Trophoblast cell (in vitro differentiated cells and primary cell): ENCODE data around the gene DENND1A.
A peak's percentile ranks its signal among the peaks of the same experiment; 100 is the strongest.

Experiments
- DNase-seq, 2 donors: peaks; one replicate each; pipeline ENCODE4 v3.0.0-alpha.2; 2016
- H2AFZ ChIP-seq: 2 replicates; pipeline ENCODE4 v1.6.1; 2013; ENCODE audit warnings: low read length, moderate library complexity, mild to moderate bottlenecking; ENCODE audit not compliant: insufficient read depth, poor library complexity
- H2AK5ac ChIP-seq: 2 replicates; pipeline ENCODE4 v1.6.1; 2013; ENCODE audit warnings: mild to moderate bottlenecking, low read length
- H2BK120ac ChIP-seq: 2 replicates; pipeline ENCODE4 v1.6.1; 2013; ENCODE audit warnings: low read length, mild to moderate bottlenecking, moderate library complexity; ENCODE audit not compliant: insufficient read depth, poor library complexity
- H2BK12ac ChIP-seq: 2 replicates; pipeline ENCODE4 v1.6.1; 2013; ENCODE audit warnings: mild to moderate bottlenecking, low read length, moderate library complexity
- H2BK5ac ChIP-seq: 2 replicates; pipeline ENCODE4 v1.6.1; 2013; ENCODE audit warnings: low read length, low read depth, moderate library complexity, mild to moderate bottlenecking; ENCODE audit not compliant: poor library complexity
- H3K14ac ChIP-seq: 2 replicates; pipeline ENCODE4 v1.6.1; 2013; ENCODE audit warnings: mild to moderate bottlenecking, low read length
- H3K18ac ChIP-seq: 2 replicates; pipeline ENCODE4 v1.6.1; 2013; ENCODE audit warnings: mild to moderate bottlenecking, low read length
- H3K23ac ChIP-seq: 2 replicates; pipeline ENCODE4 v1.6.1; 2013; ENCODE audit warnings: low read length
- H3K27ac ChIP-seq: 2 replicates; pipeline ENCODE4 v1.5.1; 2013; ENCODE audit warnings: low read depth, mild to moderate bottlenecking, inconsistent platforms, low read length, moderate library complexity
- H3K27me3 ChIP-seq: 2 replicates; pipeline ENCODE4 v1.6.1; 2013; ENCODE audit warnings: inconsistent platforms, mild to moderate bottlenecking, low read length, moderate library complexity; ENCODE audit not compliant: insufficient read depth
- H3K36me3 ChIP-seq, 2 experiments: 1 replicate in 1 of 2; 2 replicates in 1 of 2; pipeline ENCODE4 v1.6.1; 2013; ENCODE audit warnings: low read length in 2 of 2, mild to moderate bottlenecking in 2 of 2, moderate library complexity in 1 of 2; ENCODE audit not compliant: insufficient read depth in 2 of 2, control insufficient read depth in 1 of 2
- H3K4ac ChIP-seq: 2 replicates; pipeline ENCODE4 v1.6.1; 2013; ENCODE audit warnings: low read depth, mild to moderate bottlenecking, low read length, moderate library complexity
- H3K4me1 ChIP-seq, 2 experiments: 1 replicate in 1 of 2; 2 replicates in 1 of 2; pipeline ENCODE4 v1.6.1; 2013; ENCODE audit warnings: low read length in 2 of 2, mild to moderate bottlenecking in 2 of 2, moderate library complexity in 1 of 2; ENCODE audit not compliant: insufficient read depth in 2 of 2, control insufficient read depth in 1 of 2
- H3K4me2 ChIP-seq: 2 replicates; pipeline ENCODE4 v1.6.1; 2013; ENCODE audit warnings: inconsistent platforms, mild to moderate bottlenecking, low read length, moderate library complexity
- H3K4me3 ChIP-seq: 2 replicates; pipeline ENCODE4 v1.5.1; 2013; ENCODE audit warnings: mild to moderate bottlenecking, low read depth, low read length, inconsistent platforms
- H3K79me1 ChIP-seq: one replicate; pipeline ENCODE4 v1.6.1; 2013; ENCODE audit warnings: low read length
- H3K79me2 ChIP-seq: 2 replicates; pipeline ENCODE4 v1.6.1; 2013; ENCODE audit warnings: low read length, mild to moderate bottlenecking; ENCODE audit not compliant: control insufficient read depth, insufficient read depth, poor library complexity
- H3K9ac ChIP-seq: 2 replicates; pipeline ENCODE4 v1.6.1; 2013; ENCODE audit warnings: mild to moderate bottlenecking, low read length
- H3K9me3 ChIP-seq: 2 replicates; pipeline ENCODE4 v1.6.1; 2013; ENCODE audit warnings: low read depth, mild to moderate bottlenecking, control low read depth, inconsistent platforms, low read length; ENCODE audit not compliant: insufficient read depth
- H4K12ac ChIP-seq: 2 replicates; pipeline ENCODE4 v1.6.1; 2013; ENCODE audit warnings: low read depth, mild to moderate bottlenecking, low read length, moderate library complexity
- H4K8ac ChIP-seq: 2 replicates; pipeline ENCODE4 v1.6.1; 2013; ENCODE audit warnings: low read depth, mild to moderate bottlenecking, low read length, moderate library complexity
- H4K91ac ChIP-seq: one replicate; pipeline ENCODE4 v1.6.1; 2013; ENCODE audit warnings: low read depth, mild to moderate bottlenecking, low read length, moderate library complexity
- WGBS: extraction: QIAGEN DNeasy Blood & Tissue Kit; methylation state at CpG from one replicate; pipeline ENCODE4 v1.1.7; 2013; ENCODE audit warnings: missing lambda C conversion rate; ENCODE audit not compliant: insufficient read length, insufficient coverage; ENCODE audit errors: extremely low coverage; 5-methylcytosine and 5-hydroxymethylcytosine counted together

The DENND1A gene

DNA sequence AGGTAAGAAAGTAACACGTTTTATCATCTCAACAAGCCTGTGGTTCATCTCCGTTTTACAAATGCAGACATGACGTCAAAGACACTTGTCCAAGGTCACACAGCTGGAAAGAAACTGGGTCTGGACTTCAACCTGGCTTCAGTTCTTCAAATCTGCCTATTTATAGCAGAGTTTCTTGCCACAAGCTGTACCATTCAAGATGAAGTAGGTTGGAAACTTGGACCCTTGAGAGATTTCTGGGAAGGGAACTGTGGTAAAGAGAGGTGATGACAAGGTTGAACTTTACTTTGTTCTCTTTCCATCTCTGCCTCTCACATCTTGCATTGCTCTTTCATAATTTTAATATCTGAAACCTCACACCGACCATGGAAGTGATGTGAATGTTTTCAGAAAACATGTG, 29.9 kb upstream of the DENND1A start:
- no peak overlapping the region for H2AFZ ChIP-seq
- no peak overlapping the region for H3K18ac ChIP-seq
- no peak for DNase-seq
- H3K79me1 ChIP-seq = no peaks in the 10 kb centered on the region
- no peak overlapping the region for H3K14ac ChIP-seq
- no peaks in the 10 kb centered on the region for H3K36me3 ChIP-seq
- H3K4me1 ChIP-seq = no peaks in the 10 kb centered on the region
- H3K9me3 ChIP-seq = no peaks in the 10 kb centered on the region
- H3K79me2 ChIP-seq = no peaks in the 10 kb centered on the region
- H3K27me3 ChIP-seq = no peaks in the 10 kb centered on the region
- no peak overlapping the region for H4K91ac ChIP-seq
- H2AK5ac ChIP-seq = no peak overlapping the region
- H3K27ac ChIP-seq = no peak overlapping the region
- H3K23ac ChIP-seq = no peak overlapping the region
- H2BK12ac ChIP-seq = no peak overlapping the region
- H4K12ac ChIP-seq = no peak overlapping the region
- H3K4me2 ChIP-seq = no peak overlapping the region
- H2BK120ac ChIP-seq = no peak overlapping the region
- H4K8ac ChIP-seq = no peak overlapping the region
- H3K9ac ChIP-seq = no peak overlapping the region
- no CpG with 5 or more reads among the region's 4 CpGs for whole genome bisulfite sequencing
- H2BK5ac ChIP-seq = no peak overlapping the region
- no peak overlapping the region for H3K4me3 ChIP-seq
- H3K4ac ChIP-seq = no peak overlapping the region

- Histone ChIP-seq H3K9ac (no peak overlapping the region), H2AK5ac (no peak overlapping the region), H2AFZ (no peak overlapping the region), H3K23ac (no peak overlapping the region), H3K4me1 (no peaks in the 10 kb centered on the region), H4K91ac (no peak overlapping the region), H2BK5ac (no peak overlapping the region), H2BK12ac (no peak overlapping the region), H2BK120ac (no peak overlapping the region), H3K79me2 (no peaks in the 10 kb centered on the region), H3K36me3 (no peaks in the 10 kb centered on the region), H3K14ac (no peak overlapping the region), H4K12ac (no peak overlapping the region), H3K18ac (no peak overlapping the region), H3K4ac (no peak overlapping the region), H3K79me1 (no peaks in the 10 kb centered on the region), H4K8ac (no peak overlapping the region), H3K9me3 (no peaks in the 10 kb centered on the region), H3K4me3 (no peak overlapping the region), H3K4me2 (no peak overlapping the region), H3K27ac (no peak overlapping the region), H3K27me3 (no peaks in the 10 kb centered on the region)
- WGBS = no CpG with 5 or more reads among the region's 2 CpGs
- no peak for DNase-seq
Measured at GRCh38 chr9:123957731-123958130, 27.8 kb upstream of the DENND1A start.

DNA sequence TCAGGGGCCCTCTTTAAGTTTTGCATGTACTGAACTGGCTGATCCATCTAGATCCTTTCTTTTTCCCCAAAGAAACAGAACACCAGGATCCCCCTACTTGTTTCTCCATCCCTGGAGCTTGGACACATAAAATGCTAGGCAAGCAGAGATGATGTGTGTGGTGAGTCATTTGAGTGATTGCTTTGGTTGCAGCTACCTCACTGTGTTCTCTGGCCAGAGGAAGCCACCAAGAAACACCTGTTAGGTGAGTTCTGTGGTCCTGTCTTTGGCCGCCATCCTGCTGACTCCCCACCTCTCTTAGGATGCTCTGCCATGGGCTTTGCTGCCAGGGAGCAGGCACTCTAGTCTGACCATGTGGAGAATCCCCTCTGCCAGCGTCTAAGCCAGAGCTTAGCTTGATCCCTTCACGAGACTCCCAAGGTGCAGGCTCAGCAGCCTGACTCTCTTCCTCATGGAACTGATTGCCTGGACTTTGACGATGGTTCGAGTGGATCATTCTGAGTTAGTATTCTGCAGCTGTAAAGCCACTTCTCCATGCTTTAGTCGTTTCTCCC, 27.3 kb upstream of the DENND1A start:
- no peak overlapping the region for H3K18ac ChIP-seq
- no peak overlapping the region for H3K27ac ChIP-seq
- H3K4me2 ChIP-seq = no peak overlapping the region
- H3K4ac ChIP-seq = no peak overlapping the region
- H2BK12ac ChIP-seq = no peak overlapping the region
- no peak overlapping the region for H4K8ac ChIP-seq
- no peaks in the 10 kb centered on the region for H3K9me3 ChIP-seq
- no peaks in the 10 kb centered on the region for H3K79me1 ChIP-seq
- no peak overlapping the region for H2BK5ac ChIP-seq
- no peak overlapping the region for H2BK120ac ChIP-seq
- no peak overlapping the region for H3K23ac ChIP-seq
- H3K27me3 ChIP-seq = no peaks in the 10 kb centered on the region
- no peak overlapping the region for H2AFZ ChIP-seq
- peak in 1 of 2 donors; percentile 10 for DNase-seq
- no peak overlapping the region for H2AK5ac ChIP-seq
- no peak overlapping the region for H3K14ac ChIP-seq
- H3K4me3 ChIP-seq = no peak overlapping the region
- no CpG with 5 or more reads among the region's 6 CpGs for WGBS
- no peaks in the 10 kb centered on the region for H3K36me3 ChIP-seq
- H4K91ac ChIP-seq = no peak overlapping the region
- no peak overlapping the region for H3K9ac ChIP-seq
- no peak overlapping the region for H4K12ac ChIP-seq
- no peaks in the 10 kb centered on the region for H3K79me2 ChIP-seq
- no peaks in the 10 kb centered on the region for H3K4me1 ChIP-seq

DNA sequence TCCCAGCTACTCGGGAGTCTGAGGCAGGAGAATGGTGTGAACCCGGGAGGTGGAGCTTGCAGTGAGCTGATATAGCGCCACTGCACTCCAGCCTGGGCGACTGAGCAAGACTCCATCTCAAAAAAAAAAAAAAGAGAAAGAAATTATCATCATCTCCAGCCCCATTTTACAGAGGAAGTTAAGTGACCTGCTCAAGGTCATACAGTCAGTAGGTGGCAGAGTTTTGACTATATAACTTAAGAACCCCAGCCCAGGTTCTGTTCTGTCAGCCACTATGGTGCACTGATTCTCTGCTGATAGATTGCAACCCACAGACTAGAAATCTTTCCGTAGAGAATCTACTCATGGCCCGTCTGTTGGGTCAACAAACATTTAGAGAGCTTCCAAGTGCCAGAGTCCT, 25.7 kb upstream of the DENND1A start:
- Histone ChIP-seq H3K27me3 (no peaks in the 10 kb centered on the region), H3K4me3 (no peak overlapping the region), H3K4me2 (no peak overlapping the region), H3K9me3 (no peaks in the 10 kb centered on the region), H2AFZ (no peak overlapping the region), H3K79me1 (no peaks in the 10 kb centered on the region), H3K36me3 (no peaks in the 10 kb centered on the region), H3K79me2 (no peaks in the 10 kb centered on the region), H4K12ac (no peak overlapping the region), H3K18ac (no peak overlapping the region), H2BK120ac (no peak overlapping the region), H2BK5ac (no peak overlapping the region), H3K14ac (no peak overlapping the region), H3K23ac (no peak overlapping the region), H4K91ac (no peak overlapping the region), H3K27ac (no peak overlapping the region), H2BK12ac (no peak overlapping the region), H3K4ac (no peak overlapping the region), H3K4me1 (no peaks in the 10 kb centered on the region), H2AK5ac (no peak overlapping the region), H4K8ac (no peak overlapping the region), H3K9ac (no peak overlapping the region)
- WGBS = no CpG with 5 or more reads among the region's 6 CpGs
- no peak for DNase-seq
